H1 (cell line): ENCODE data around the gene DEDD2. TPM values are rescaled to one million over a fixed set of nuclear protein-coding genes. Genes with fewer than 3 reads are reported as not detected.
A peak's percentile ranks its signal among the peaks of the same experiment; 100 is the strongest.

Source experiments
- CTCF ChIA-PET: fragments of 300-600 bp; sonication (Branson Sonifier 250); formaldehyde crosslinking; loops from one replicate; lab custom pipeline; 2021; ENCODE audit not compliant: partially characterized antibody; lab: Charles Lee
- POLR2A ChIA-PET: fragments of 300-600 bp; sonication (Branson Sonifier 250); formaldehyde crosslinking; loops from one replicate; lab custom pipeline; 2021; ENCODE audit warnings: inconsistent platforms; ENCODE audit not compliant: partially characterized antibody; lab: Charles Lee
- DNase-seq, 2 experiments: peaks; one replicate each; pipeline versions ENCODE4 v3.0.0 to v3.0.0-alpha.2; 2010 to 2022; ENCODE audit warnings: low spot score in 2 of 2, low read depth in 1 of 2, mixed read lengths in 1 of 2
- FAIRE-seq: peaks from 2 replicates; lab custom pipeline; 2011; peaks lifted over from hg19 to GRCh38; lab: Jason Lieb, UNC
- H2AFZ ChIP-seq: 2 replicates; pipeline ENCODE4 v1.8.1; 2012; ENCODE audit warnings: low read length, inconsistent platforms
- H2AK5ac ChIP-seq: 2 replicates; pipeline ENCODE4 v1.6.1; 2013; ENCODE audit warnings: low read depth, low read length
- H2BK120ac ChIP-seq: replicated peaks from 2 replicates; pipeline ENCODE3; 2013; ENCODE audit warnings: low read depth, low read length, inconsistent platforms
- H2BK12ac ChIP-seq: 2 replicates; pipeline ENCODE4 v1.6.1; 2013; ENCODE audit warnings: low read depth, low read length
- H2BK15ac ChIP-seq: 2 replicates; pipeline ENCODE4 v1.6.1; 2013; ENCODE audit warnings: low read length
- H2BK20ac ChIP-seq: 2 replicates; pipeline ENCODE4 v1.6.1; 2013; ENCODE audit warnings: low read length
- H2BK5ac ChIP-seq: 2 replicates; pipeline ENCODE4 v1.6.1; 2013; ENCODE audit warnings: low read depth, low read length
- H3K14ac ChIP-seq: 2 replicates; pipeline ENCODE4 v1.6.1; 2013; ENCODE audit warnings: inconsistent platforms; ENCODE audit not compliant: insufficient read length
- H3K18ac ChIP-seq: 2 replicates; pipeline ENCODE4 v1.6.1; 2013; ENCODE audit warnings: low read length; ENCODE audit errors: extremely low read depth
- H3K23ac ChIP-seq: 2 replicates; pipeline ENCODE4 v1.6.1; 2013; ENCODE audit warnings: inconsistent platforms; ENCODE audit not compliant: insufficient read length
- H3K23me2 ChIP-seq: 2 replicates; pipeline ENCODE4 v1.6.1; 2013; ENCODE audit warnings: low read depth, low read length
- H3K27ac ChIP-seq: 2 replicates; pipeline ENCODE4 v1.6.1; 2011; ENCODE audit warnings: low read depth, low read length, inconsistent platforms
- H3K27me3 ChIP-seq, 4 experiments: replicated peaks in 1 of 4; 1 replicate in 1 of 4; 2 replicates in 3 of 4; pipeline versions ENCODE4 v1.6.1 to v1.8.1; 2011 to 2013; ENCODE audit warnings: low read length in 3 of 4, mild to moderate bottlenecking in 3 of 4, inconsistent platforms in 2 of 4, mixed read lengths in 2 of 4, moderate library complexity in 1 of 4; ENCODE audit not compliant: control insufficient read depth in 3 of 4, insufficient read depth in 3 of 4; ENCODE audit errors: extremely low read depth in 1 of 4
- H3K36me3 ChIP-seq, 4 experiments: 2 replicates each; pipeline versions ENCODE4 v1.6.1 to v1.8.1; 2011 to 2013; ENCODE audit warnings: mild to moderate bottlenecking in 4 of 4, low read length in 3 of 4, moderate library complexity in 2 of 4, control low read depth in 1 of 4, inconsistent platforms in 1 of 4; ENCODE audit not compliant: insufficient read depth in 4 of 4, control insufficient read depth in 2 of 4
- H3K4ac ChIP-seq: replicated peaks from 2 replicates; pipeline ENCODE3; 2013; ENCODE audit warnings: low read length, low read depth, mixed read lengths, inconsistent platforms; ENCODE audit not compliant: insufficient read length
- H3K4me1 ChIP-seq, 4 experiments: replicated peaks in 1 of 4; 1 replicate in 1 of 4; 2 replicates in 3 of 4; pipeline versions ENCODE4 v1.6.1 to v1.8.1; 2011 to 2013; ENCODE audit warnings: low read length in 3 of 4, inconsistent platforms in 2 of 4, mixed read lengths in 1 of 4; ENCODE audit not compliant: insufficient read depth in 4 of 4, control insufficient read depth in 3 of 4
- H3K4me2 ChIP-seq, 2 experiments: 2 replicates each; pipeline versions ENCODE4 v1.6.1 to v1.8.1; 2011 to 2013; ENCODE audit warnings: low read depth in 2 of 2, low read length in 2 of 2, control low read depth in 1 of 2, inconsistent platforms in 1 of 2, mild to moderate bottlenecking in 1 of 2; ENCODE audit not compliant: insufficient read depth in 1 of 2
- H3K4me3 ChIP-seq, 4 experiments: fragments of 200-600, 300-600 bp in 1 of 4; sonication (generic), shearing (Covaris generic), sonication (Bioruptor Twin) in 1 of 4; 2 replicates each; pipeline versions ENCODE4 v1.5.1 to v1.8.1; 2011 to 2016; ENCODE audit warnings: low read length in 4 of 4, low read depth in 3 of 4, control low read depth in 2 of 4, inconsistent platforms in 2 of 4, mild to moderate bottlenecking in 2 of 4, mixed read lengths in 1 of 4, moderate library complexity in 1 of 4; ENCODE audit not compliant: insufficient read depth in 2 of 4; ENCODE audit errors: extremely low read depth in 1 of 4
- H3K56ac ChIP-seq: replicated peaks from 2 replicates; pipeline ENCODE3; 2013; ENCODE audit warnings: low read depth, mild to moderate bottlenecking, mixed read lengths, low read length, inconsistent platforms; ENCODE audit not compliant: insufficient read length
- H3K79me1 ChIP-seq: 2 replicates; pipeline ENCODE4 v1.6.1; 2013; ENCODE audit warnings: low read depth, low read length, control low read depth
- H3K79me2 ChIP-seq, 2 experiments: 2 replicates each; pipeline versions ENCODE4 v1.6.1 to v1.8.1; 2012 to 2013; ENCODE audit warnings: low read length in 2 of 2, mild to moderate bottlenecking in 2 of 2, inconsistent platforms in 1 of 2; ENCODE audit not compliant: insufficient read depth in 2 of 2, control insufficient read depth in 1 of 2
- H3K9ac ChIP-seq, 4 experiments: replicated peaks in 1 of 4; 1 replicate in 1 of 4; 2 replicates in 3 of 4; pipeline versions ENCODE4 v1.6.1 to v1.8.1; 2011 to 2013; ENCODE audit warnings: low read depth in 3 of 4, low read length in 3 of 4, control low read depth in 2 of 4, mild to moderate bottlenecking in 2 of 4, moderate library complexity in 2 of 4, inconsistent platforms in 1 of 4; ENCODE audit errors: extremely low read depth in 1 of 4
- H3K9me3 ChIP-seq, 2 experiments: 2 replicates each; pipeline versions ENCODE4 v1.6.1 to v1.8.1; 2012 to 2013; ENCODE audit warnings: mild to moderate bottlenecking in 2 of 2, moderate library complexity in 2 of 2, control low read depth in 1 of 2, inconsistent platforms in 1 of 2, low read depth in 1 of 2, low read length in 1 of 2, mixed read lengths in 1 of 2; ENCODE audit not compliant: insufficient read depth in 2 of 2
- H4K20me1 ChIP-seq, 2 experiments: replicated peaks in 1 of 2; 2 replicates each; pipeline versions ENCODE3 to v1.8.1; 2011 to 2013; ENCODE audit warnings: inconsistent platforms in 2 of 2, low read length in 2 of 2, mild to moderate bottlenecking in 1 of 2; ENCODE audit not compliant: insufficient read depth in 2 of 2, control insufficient read depth in 1 of 2
- H4K5ac ChIP-seq: 2 replicates; pipeline ENCODE4 v1.6.1; 2013; ENCODE audit warnings: low read length, low read depth, mixed read lengths, inconsistent platforms; ENCODE audit not compliant: insufficient read length
- H4K8ac ChIP-seq: 2 replicates; pipeline ENCODE4 v1.8.0; 2013; ENCODE audit warnings: mild to moderate bottlenecking, moderate library complexity, low read length, inconsistent platforms; ENCODE audit not compliant: insufficient read depth; ENCODE audit errors: extremely low read depth
- H4K91ac ChIP-seq: replicated peaks from 2 replicates; pipeline ENCODE3; 2013; ENCODE audit warnings: low read length, mixed read lengths, inconsistent platforms; ENCODE audit not compliant: insufficient read length
- CEBPB ChIP-seq: IDR thresholded peaks from 2 replicates; pipeline ENCODE4 v1.6.1; 2012; ENCODE audit warnings: low read depth, low read length
- CREB1 ChIP-seq: IDR thresholded peaks from 2 replicates; pipeline ENCODE4 v1.6.1; 2012; ENCODE audit warnings: inconsistent platforms
- EGR1 ChIP-seq: IDR thresholded peaks from 2 replicates; pipeline ENCODE4 v1.6.1; 2011; ENCODE audit warnings: low read depth, low read length, borderline replicate concordance
- HDAC2 ChIP-seq, 2 experiments: fragments of 300-600 bp in 1 of 2; sonication (generic) in 1 of 2; IDR thresholded peaks; 2 replicates each; pipeline ENCODE4 v1.6.1; 2011 to 2012; ENCODE audit warnings: low read depth in 2 of 2, low read length in 2 of 2, mild to moderate bottlenecking in 2 of 2, moderate library complexity in 2 of 2, borderline replicate concordance in 1 of 2, inconsistent platforms in 1 of 2
- KDM4A ChIP-seq: IDR thresholded peaks from one replicate; pipeline ENCODE4 v1.7.1; 2012; ENCODE audit warnings: low read depth, mild to moderate bottlenecking, moderate library complexity, low read length, inconsistent platforms; ENCODE audit not compliant: severe bottlenecking
- NRF1 ChIP-seq: IDR thresholded peaks from 2 replicates; pipeline ENCODE4 v1.6.1; 2011; ENCODE audit warnings: mild to moderate bottlenecking, low read depth, low read length, improper control_type of control experiment
- POU5F1 ChIP-seq: IDR thresholded peaks from 2 replicates; pipeline ENCODE4 v1.6.1; 2011; ENCODE audit warnings: low read depth, mild to moderate bottlenecking, low read length, moderate library complexity
- SUZ12 ChIP-seq: fragments of 200-600 bp; sonication (generic); IDR thresholded peaks from 2 replicates; pipeline ENCODE4 v1.6.1; 2012; ENCODE audit warnings: mild to moderate bottlenecking, inconsistent platforms, low read length, moderate library complexity, mixed read lengths
- WGBS, 2 experiments: shearing (Covaris generic) in 1 of 2; methylation state at CpG; one replicate each; pipeline versions ENCODE4 v1.1.6 to v1.1.7; 2013 to 2015; ENCODE audit warnings: low lambda C conversion rate in 2 of 2, mixed read lengths in 2 of 2, inconsistent platforms in 1 of 2, low coverage in 1 of 2, missing lambda C conversion rate in 1 of 2; ENCODE audit not compliant: insufficient replicate concordance in 2 of 2, insufficient coverage in 1 of 2, insufficient read length in 1 of 2; ENCODE audit errors: extremely low coverage in 1 of 2, missing lambda C conversion rate in 1 of 2; 5-methylcytosine and 5-hydroxymethylcytosine counted together
- polyA plus RNA-seq, 7 experiments: library from polyadenylated mRNA; depleted of rRNA in 3 of 7; stranded (reverse) in 5 of 7; unstranded in 2 of 7; fragments of >200 nt in 5 of 7; fragments of 200-250 nt in 2 of 7; gene quantifications; 1 replicate in 5 of 7; 2 replicates in 1 of 7; 4 replicates in 1 of 7; pipeline versions ENCODE4 v1.2.1 to v1.2.3, GENCODE V29; 2011 to 2013; ENCODE audit warnings: missing spikeins in 2 of 7, mixed read lengths in 2 of 7
- total RNA-seq: library from RNA; stranded (reverse); fragmentation: NEBNext Ultra II Directional; extraction: Animal tissue kit (Norgen Biotek cat#: 25700); gene quantifications from 2 replicates; pipeline ENCODE4 v1.2.1, GENCODE V29; 2021
- TF ChIP-seq, protein P1 (sequence below): IDR thresholded peaks from 2 replicates; pipeline ENCODE4 v1.6.1; 2011; ENCODE audit warnings: low read length, improper control_type of control experiment
- TF ChIP-seq, protein P2 (sequence below): IDR thresholded peaks from 2 replicates; pipeline ENCODE4 v1.6.1; 2012; ENCODE audit warnings: inconsistent platforms

DEDD2 gene
- total and polyA plus RNA-seq, 2 of the 8 experiments (the other 6 are each of a cell fraction or from before 2014, with no cell fraction given), result 37.8 to 65.0 TPM

DNA sequence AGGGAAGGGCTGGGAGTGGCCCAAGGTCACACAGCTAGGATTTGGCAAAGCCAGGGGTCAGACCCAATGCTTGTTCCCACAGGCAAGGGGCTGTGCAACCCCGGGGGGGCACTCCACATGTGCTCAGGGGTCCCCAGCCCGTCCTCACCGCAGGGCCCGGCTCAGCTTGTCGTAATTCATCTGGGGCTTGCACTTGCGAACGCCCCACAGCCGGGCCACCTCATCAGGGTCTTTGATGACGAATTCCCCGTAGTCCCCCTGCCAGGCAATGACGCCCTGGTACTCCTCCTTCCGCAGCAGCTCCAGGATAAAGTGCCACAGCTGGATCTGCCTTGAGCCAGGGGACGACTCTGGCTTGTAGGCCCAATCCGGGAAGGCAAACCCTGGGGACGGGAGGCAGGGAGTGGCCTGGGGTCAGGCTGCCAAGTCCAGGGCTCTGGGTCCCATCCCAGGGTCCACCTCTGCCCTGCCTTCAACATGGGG lies 32.7 kb upstream of the DEDD2 start:
- no peak for FAIRE-seq
- peaks cover 6 to 19% of the 10 kb centered on the region in 2 experiments for H4K20me1 ChIP-seq
- H3K9ac ChIP-seq, result no peak overlapping the region
- TF ChIP-seq KDM4A, result no peak
- TF ChIP-seq, protein P1, sequence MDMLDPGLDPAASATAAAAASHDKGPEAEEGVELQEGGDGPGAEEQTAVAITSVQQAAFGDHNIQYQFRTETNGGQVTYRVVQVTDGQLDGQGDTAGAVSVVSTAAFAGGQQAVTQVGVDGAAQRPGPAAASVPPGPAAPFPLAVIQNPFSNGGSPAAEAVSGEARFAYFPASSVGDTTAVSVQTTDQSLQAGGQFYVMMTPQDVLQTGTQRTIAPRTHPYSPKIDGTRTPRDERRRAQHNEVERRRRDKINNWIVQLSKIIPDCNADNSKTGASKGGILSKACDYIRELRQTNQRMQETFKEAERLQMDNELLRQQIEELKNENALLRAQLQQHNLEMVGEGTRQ, result no peak
- TF ChIP-seq, protein P2, sequence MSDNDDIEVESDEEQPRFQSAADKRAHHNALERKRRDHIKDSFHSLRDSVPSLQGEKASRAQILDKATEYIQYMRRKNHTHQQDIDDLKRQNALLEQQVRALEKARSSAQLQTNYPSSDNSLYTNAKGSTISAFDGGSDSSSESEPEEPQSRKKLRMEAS, result no peak
- TF ChIP-seq HDAC2 (IDR thresholded peaks at IDR 0.05; ENCODE audit: borderline replicate concordance in 1 of 2, low read depth in 2 of 2, low read length in 2 of 2), result no peak
- no peak for TF ChIP-seq EGR1
- no peak for TF ChIP-seq POU5F1
- no peak for TF ChIP-seq CREB1
- no peak for TF ChIP-seq SUZ12
- TF ChIP-seq CEBPB, result no peak
- no peak for TF ChIP-seq NRF1

More for the DNA sequence above, 32.7 kb upstream of the DEDD2 start:
- no peaks in the 10 kb centered on the region for H3K27me3 ChIP-seq
- no peak overlapping the region for H2AFZ ChIP-seq
- H3K4me3 ChIP-seq, result no peak overlapping the region
- H3K79me2 ChIP-seq, result peaks cover 4 to 33% of the 10 kb centered on the region in 2 experiments; a peak in 3 of 4 replicates
- H3K14ac ChIP-seq, result no peak overlapping the region
- no peak overlapping the region for H3K27ac ChIP-seq
- WGBS, 2 experiments, result 89% methylated on average over 15 of the region's 15 CpGs; no CpG with 5 or more reads in 1 of the 2 experiments
- H3K79me1 ChIP-seq, result peaks cover 15% of the 10 kb centered on the region
- CTCF ChIA-PET, result interaction anchor here (0.6 to 11.8 kb wide), 11 partner anchors 9 to 697 kb away, joined by 3 to 260 read pairs (median 4); partner anchors contain the start of gene ERF
- POLR2A ChIA-PET, result interaction anchor here (0.8 to 4.4 kb wide), 8 partner anchors 21 to 141 kb away, joined by 3 to 15 read pairs (median 4); partner anchors contain the start of genes PAFAH1B3, PRR19 and ZNF526
- no peak overlapping the region for H3K56ac ChIP-seq
- H3K9me3 ChIP-seq, result no peaks in the 10 kb centered on the region
- H2BK15ac ChIP-seq, result no peak overlapping the region
- peaks cover 11 to 30% (median 22%) of the 10 kb centered on the region in 4 experiments for H3K4me1 ChIP-seq
- H4K91ac ChIP-seq, result no peak overlapping the region
- no peak overlapping the region for H3K4ac ChIP-seq
- H2BK5ac ChIP-seq, result 0 out of 2 replicates have a peak overlapping the region, but pooled peaks have one; percentile 49
- H4K8ac ChIP-seq, result peak overlapping the region; percentile 15; the same call in 1 of the 2 replicates
- H4K5ac ChIP-seq, result no peak overlapping the region
- H3K18ac ChIP-seq, result no peak overlapping the region
- no peak overlapping the region for H2BK120ac ChIP-seq
- peaks cover 0 to 20% (median 4%) of the 10 kb centered on the region in 4 experiments; a peak in 4 of 8 replicates for H3K36me3 ChIP-seq
- no peak overlapping the region; the same call in 1 of the 2 replicates for H2AK5ac ChIP-seq
- H2BK12ac ChIP-seq, result no peak overlapping the region
- H3K23me2 ChIP-seq, result peaks cover 7% of the 10 kb centered on the region; the same call in 1 of the 2 replicates
- no peak overlapping the region for H2BK20ac ChIP-seq
- H3K4me2 ChIP-seq, result no peak overlapping the region
- H3K23ac ChIP-seq, result no peak overlapping the region
- no peak for DNase-seq
